A549 (cell line): ENCODE measurements around the gene POC1A. TPM values are rescaled to one million over a fixed set of nuclear protein-coding genes. Genes with fewer than 3 reads are reported as not detected.

Experiments
- ATAC-seq, 2 experiments: fragments of 200-7000 bp in 1 of 2; fragments of >200 bp in 1 of 2; cut with Nextera tagmentation in 1 of 2; cut with Tn5 transposase in 1 of 2; 3 replicates each; pipeline versions ENCODE4 v1.8.0 to v1.9.1; 2018 to 2020; ENCODE audit warnings: mild to moderate bottlenecking in 1 of 2, moderate library complexity in 1 of 2
- CTCF ChIA-PET: fragments of 300-600 bp; sonication (Branson Sonifier 250); formaldehyde crosslinking; extraction: SDS; loops from one replicate; lab custom pipeline; 2021; ENCODE audit warnings: antibody characterized with exemption, inconsistent platforms; lab: Yijun Ruan, JAX
- POLR2A ChIA-PET: fragments of 350-600 bp; formaldehyde crosslinking; extraction: SDS; loops from one replicate; lab custom pipeline; 2021; ENCODE audit warnings: antibody characterized with exemption, inconsistent platforms; lab: Yijun Ruan, JAX
- DNase-seq, 2 experiments: peaks; one replicate each; pipeline versions ENCODE4 v3.0.0 to v3.0.0-alpha.2; 2011 to 2016; ENCODE audit warnings: low read depth in 1 of 2, low spot score in 1 of 2
- FAIRE-seq: peaks from 2 replicates; lab custom pipeline; 2011; peaks lifted over from hg19 to GRCh38; lab: Jason Lieb, UNC
- H3K27ac ChIP-seq, 2 experiments: fragments of >200 bp; sonication (Bioruptor Twin); formaldehyde crosslinking; 3 replicates each; pipeline ENCODE4 v1.5.1; 2016 to 2017
- H3K4me1 ChIP-seq: fragments of >200 bp; sonication (Bioruptor Twin); formaldehyde crosslinking; 3 replicates; pipeline ENCODE4 v1.6.1; 2016
- H3K4me2 ChIP-seq: fragments of >200 bp; sonication (Bioruptor Twin); formaldehyde crosslinking; 3 replicates; pipeline ENCODE4 v1.6.1; 2016
- H3K4me3 ChIP-seq: fragments of >200 bp; sonication (Bioruptor Twin); formaldehyde crosslinking; 3 replicates; pipeline ENCODE4 v1.5.1; 2016
- H3K9me3 ChIP-seq: fragments of >200 bp; sonication (Bioruptor Twin); formaldehyde crosslinking; 3 replicates; pipeline ENCODE4 v1.6.1; 2016
- BHLHE40 ChIP-seq: IDR thresholded peaks from 2 replicates; pipeline ENCODE4 v1.6.1; 2012; ENCODE audit warnings: low read depth, low read length, inconsistent platforms
- CBX2 ChIP-seq: fragments of 200-600 bp; sonication (generic); IDR thresholded peaks from 2 replicates; pipeline ENCODE4 v1.6.1; 2016; ENCODE audit warnings: low read depth, mild to moderate bottlenecking, borderline replicate concordance
- CHD2 ChIP-seq: fragments of 150-350 bp; IDR thresholded peaks from 2 replicates; pipeline ENCODE4 v1.6.1; 2014; ENCODE audit warnings: low read length; ENCODE audit not compliant: partially characterized antibody
- EHMT2 ChIP-seq: fragments of 200-600 bp; sonication (generic); IDR thresholded peaks from 2 replicates; pipeline ENCODE4 v1.6.1; 2016; ENCODE audit warnings: antibody characterized with exemption, low read depth, mild to moderate bottlenecking, moderate library complexity
- EP300 ChIP-seq, 2 experiments: fragments of >200 bp; sonication (Bioruptor Twin); formaldehyde crosslinking; IDR thresholded peaks; 2 replicates in 1 of 2; 3 replicates in 1 of 2; pipeline ENCODE4 v1.6.1; 2016 to 2017
- FOSB ChIP-seq: fragments of 250-450 bp; sonication (Bioruptor Pico); IDR thresholded peaks from 2 replicates; pipeline ENCODE4 v1.5.0; 2020; ENCODE audit warnings: mild to moderate bottlenecking, moderate library complexity
- FOSL2 ChIP-seq, 2 experiments: fragments of 450-650 bp in 1 of 2; fragments of >200 bp in 1 of 2; sonication (Bioruptor Twin) in 1 of 2; formaldehyde crosslinking; IDR thresholded peaks; 2 replicates each; pipeline versions ENCODE4 v1.5.0 to v1.6.1; 2016 to 2020; ENCODE audit warnings: mild to moderate bottlenecking in 1 of 2, moderate library complexity in 1 of 2
- GATA3 ChIP-seq: IDR thresholded peaks from 2 replicates; pipeline ENCODE4 v1.6.1; 2012; ENCODE audit warnings: borderline replicate concordance
- HDAC2 ChIP-seq: fragments of 200-600 bp; sonication (generic); IDR thresholded peaks from 2 replicates; pipeline ENCODE4 v1.6.1; 2016
- HEYL ChIP-seq: fragments of 250-450 bp; sonication (Bioruptor Pico); IDR thresholded peaks from 2 replicates; pipeline ENCODE4 v1.8.0; 2021; ENCODE audit warnings: mild to moderate bottlenecking, moderate library complexity
- HOXA7 ChIP-seq: fragments of 250-450 bp; sonication (Bioruptor Pico); IDR thresholded peaks from 2 replicates; pipeline ENCODE4 v1.5.0; 2020; ENCODE audit warnings: mild to moderate bottlenecking, moderate library complexity
- HOXB13 ChIP-seq: fragments of 250-450 bp; sonication (Bioruptor Pico); IDR thresholded peaks from 2 replicates; pipeline ENCODE4 v1.5.0; 2020; ENCODE audit warnings: low read depth, mild to moderate bottlenecking, moderate library complexity
- JUN ChIP-seq, 2 experiments: fragments of >200 bp; sonication (Bioruptor Twin); formaldehyde crosslinking; IDR thresholded peaks; 2 replicates in 1 of 2; 3 replicates in 1 of 2; pipeline ENCODE4 v1.6.1; 2016 to 2017
- MAFK ChIP-seq: fragments of 450-650 bp; IDR thresholded peaks from 2 replicates; pipeline ENCODE4 v1.6.1; 2014; ENCODE audit not compliant: partially characterized antibody
- MAZ ChIP-seq: fragments of 150-350 bp; IDR thresholded peaks from 2 replicates; pipeline ENCODE4 v1.6.1; 2014; ENCODE audit warnings: antibody characterized with exemption, low read depth, low read length, borderline replicate concordance
- MYC ChIP-seq: IDR thresholded peaks from 2 replicates; pipeline ENCODE4 v1.6.1; 2012; ENCODE audit warnings: mild to moderate bottlenecking, inconsistent platforms, low read length, improper control_type of control experiment, borderline replicate concordance
- NPAS2 ChIP-seq: fragments of 250-450 bp; sonication (Bioruptor Pico); IDR thresholded peaks from 2 replicates; pipeline ENCODE4 v1.8.0; 2022; ENCODE audit warnings: mild to moderate bottlenecking, moderate library complexity, borderline replicate concordance
- NR3C1 ChIP-seq: fragments of >200 bp; sonication (Bioruptor Twin); formaldehyde crosslinking; IDR thresholded peaks from 3 replicates; pipeline ENCODE4 v1.6.1; 2017
- RAD21 ChIP-seq, 2 experiments: fragments of >200 bp in 1 of 2; sonication (Bioruptor Twin) in 1 of 2; formaldehyde crosslinking in 1 of 2; IDR thresholded peaks in 1 of 2; conservative IDR thresholded peaks in 1 of 2; 2 replicates in 1 of 2; 3 replicates in 1 of 2; pipeline ENCODE4 v1.6.1; 2012 to 2018; ENCODE audit warnings: inconsistent platforms in 1 of 2
- RARB ChIP-seq: fragments of 250-450 bp; sonication (Bioruptor Pico); IDR thresholded peaks from 2 replicates; pipeline ENCODE4 v1.8.0; 2021; ENCODE audit warnings: mild to moderate bottlenecking, moderate library complexity
- RNF2 ChIP-seq: fragments of 200-600 bp; sonication (generic); IDR thresholded peaks from 2 replicates; pipeline ENCODE4 v1.6.1; 2016; ENCODE audit warnings: low read depth, mild to moderate bottlenecking, antibody characterized with exemption, moderate library complexity, borderline replicate concordance
- SMC3 ChIP-seq: fragments of >200 bp; sonication (Bioruptor Twin); formaldehyde crosslinking; IDR thresholded peaks from 3 replicates; pipeline ENCODE4 v1.6.1; 2018; ENCODE audit warnings: inconsistent platforms
- TP53 ChIP-seq: fragments of 250-450 bp; sonication (Bioruptor Pico); IDR thresholded peaks from 2 replicates; pipeline ENCODE4 v1.5.0; 2021; ENCODE audit warnings: mild to moderate bottlenecking, moderate library complexity
- ZC3H11A ChIP-seq: fragments of 450-650 bp; IDR thresholded peaks from 2 replicates; pipeline ENCODE4 v1.6.1; 2014; ENCODE audit warnings: antibody characterized with exemption, mild to moderate bottlenecking
- ZNF302 ChIP-seq: fragments of 250-450 bp; sonication (Bioruptor Pico); IDR thresholded peaks from 2 replicates; pipeline ENCODE4 v1.9.0; 2021; ENCODE audit warnings: inconsistent platforms, mild to moderate bottlenecking, moderate library complexity
- ZSCAN20 ChIP-seq: fragments of 250-450 bp; sonication (Bioruptor Pico); IDR thresholded peaks from 2 replicates; pipeline ENCODE4 v1.8.0; 2022; ENCODE audit warnings: mild to moderate bottlenecking, moderate library complexity
- WGBS: methylation state at CpG from one replicate; pipeline ENCODE4 v1.1.6; 2017; ENCODE audit errors: missing lambda C conversion rate; 5-methylcytosine and 5-hydroxymethylcytosine counted together
- polyA plus RNA-seq, 4 experiments: library from polyadenylated mRNA; depleted of rRNA in 3 of 4; stranded (reverse); fragments of >200 nt; fragmentation: RNase III in 1 of 4; extraction: RNeasy Plus Mini Kit Qiagen cat#74134 plus additional on column Dnase treatment in 1 of 4; gene quantifications; 2 replicates in 3 of 4; 3 replicates in 1 of 4; pipeline ENCODE4 v1.2.3, GENCODE V29; 2011 to 2017
- TF ChIP-seq, protein P1 (sequence below): fragments of >200 bp; sonication (Bioruptor Twin); formaldehyde crosslinking; IDR thresholded peaks from 3 replicates; pipeline ENCODE4 v1.5.1; 2016
- TF ChIP-seq, protein P2 (sequence below): fragments of 250-450 bp; sonication (Bioruptor Pico); IDR thresholded peaks from 2 replicates; pipeline ENCODE4 v1.5.0; 2020; ENCODE audit warnings: low read depth, mild to moderate bottlenecking, moderate library complexity
- TF ChIP-seq, protein P3 (sequence below): IDR thresholded peaks from 2 replicates; pipeline ENCODE4 v1.6.1; 2012
- TF ChIP-seq, protein P4 (sequence below): fragments of 450-650 bp; IDR thresholded peaks from 2 replicates; pipeline ENCODE4 v1.6.1; 2014; ENCODE audit warnings: antibody characterized with exemption

The POC1A gene
- polyA plus RNA-seq, 2 of the 4 experiments (the other 2 are of a cell fraction), result 9.4 to 14.1 TPM

DNA sequence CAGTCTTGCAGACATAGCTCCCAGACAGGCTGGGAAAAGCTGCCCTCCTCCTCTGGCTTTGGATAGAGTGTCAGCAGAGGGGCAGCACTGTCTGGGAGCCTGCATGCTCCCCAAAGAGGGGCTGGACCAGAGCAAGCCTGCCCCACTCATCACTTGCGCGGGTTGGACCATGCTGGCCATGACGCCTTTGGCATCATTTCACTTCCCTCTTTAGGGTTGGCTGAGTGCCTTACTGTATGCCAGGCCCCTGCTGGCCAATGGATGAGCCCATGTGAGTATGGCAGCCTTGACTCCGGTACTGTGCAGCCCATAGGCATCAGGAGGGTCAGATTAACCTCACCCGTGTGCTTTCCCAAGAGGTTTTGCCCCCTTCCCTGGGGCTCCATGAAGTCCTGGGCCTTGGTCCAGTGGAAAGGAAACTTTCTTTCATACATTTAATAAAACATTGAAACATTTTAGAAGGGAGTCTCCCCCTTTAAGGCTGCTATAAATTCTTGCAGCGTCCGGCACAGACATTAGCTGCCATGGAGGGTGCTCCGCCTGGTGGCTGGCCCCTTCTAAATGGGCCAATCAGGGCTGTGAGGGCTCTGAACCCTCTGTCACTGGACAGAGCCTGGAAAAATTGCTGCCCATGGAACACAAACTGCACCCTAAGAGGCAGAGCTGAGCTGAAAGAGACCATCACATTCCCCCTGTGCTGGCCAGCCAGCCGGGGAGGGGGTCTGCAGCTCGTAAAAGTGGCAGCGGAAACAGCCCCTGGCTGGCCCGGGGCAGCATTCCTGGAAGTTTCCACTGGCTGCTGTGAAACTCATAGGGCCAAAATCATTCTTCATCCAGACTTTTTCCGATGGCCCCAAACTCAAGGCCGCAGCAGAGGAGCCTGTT, 77.1 kb downstream of the POC1A start:
- H3K9me3 ChIP-seq, result no peaks in the 10 kb centered on the region
- H3K4me3 ChIP-seq, result no peak overlapping the region
- ChIA-PET POLR2A (no interaction called here), CTCF (interaction anchor here (0.7 to 1.2 kb wide), 6 partner anchors 8 to 75 kb away, joined by 3 to 4 read pairs (median 4); no protein-coding TSS in a partner anchor)
- WGBS, result 87% methylated on average over 14 of the region's 14 CpGs
- FAIRE-seq (no peak), DNase-seq (no peak), ATAC-seq (no peak)
- TF ChIP-seq TP53 (CRISPR knock-in tag), result no peak
- no peak for TF ChIP-seq ZC3H11A
- no peak for TF ChIP-seq MYC
- TF ChIP-seq RAD21 (conservative IDR thresholded peaks at IDR 0.05 in 1 of 2, IDR thresholded peaks at IDR 0.05 in 1 of 2), result no peak
- TF ChIP-seq, protein P1, sequence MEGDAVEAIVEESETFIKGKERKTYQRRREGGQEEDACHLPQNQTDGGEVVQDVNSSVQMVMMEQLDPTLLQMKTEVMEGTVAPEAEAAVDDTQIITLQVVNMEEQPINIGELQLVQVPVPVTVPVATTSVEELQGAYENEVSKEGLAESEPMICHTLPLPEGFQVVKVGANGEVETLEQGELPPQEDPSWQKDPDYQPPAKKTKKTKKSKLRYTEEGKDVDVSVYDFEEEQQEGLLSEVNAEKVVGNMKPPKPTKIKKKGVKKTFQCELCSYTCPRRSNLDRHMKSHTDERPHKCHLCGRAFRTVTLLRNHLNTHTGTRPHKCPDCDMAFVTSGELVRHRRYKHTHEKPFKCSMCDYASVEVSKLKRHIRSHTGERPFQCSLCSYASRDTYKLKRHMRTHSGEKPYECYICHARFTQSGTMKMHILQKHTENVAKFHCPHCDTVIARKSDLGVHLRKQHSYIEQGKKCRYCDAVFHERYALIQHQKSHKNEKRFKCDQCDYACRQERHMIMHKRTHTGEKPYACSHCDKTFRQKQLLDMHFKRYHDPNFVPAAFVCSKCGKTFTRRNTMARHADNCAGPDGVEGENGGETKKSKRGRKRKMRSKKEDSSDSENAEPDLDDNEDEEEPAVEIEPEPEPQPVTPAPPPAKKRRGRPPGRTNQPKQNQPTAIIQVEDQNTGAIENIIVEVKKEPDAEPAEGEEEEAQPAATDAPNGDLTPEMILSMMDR, result no peak
- TF ChIP-seq CHD2, result no peak
- no peak for TF ChIP-seq EHMT2
- no peak for TF ChIP-seq FOSL2 (IDR thresholded peaks at IDR 0.05)
- TF ChIP-seq FOSL2 (CRISPR knock-in tag; IDR thresholded peaks at IDR 0.05), result no peak
- TF ChIP-seq MAFK, result no peak
- no peak for TF ChIP-seq ZNF302
- TF ChIP-seq NR3C1, result no peak
- no peak for TF ChIP-seq SMC3
- no peak for TF ChIP-seq JUN (IDR thresholded peaks at IDR 0.05)
- TF ChIP-seq FOSB (CRISPR knock-in tag), result no peak
- no peak for TF ChIP-seq CBX2
- TF ChIP-seq EP300 (IDR thresholded peaks at IDR 0.05), result no peak
- no peak for TF ChIP-seq MAZ
- no peak for TF ChIP-seq RARB
- TF ChIP-seq RNF2, result no peak
- TF ChIP-seq, protein P2, sequence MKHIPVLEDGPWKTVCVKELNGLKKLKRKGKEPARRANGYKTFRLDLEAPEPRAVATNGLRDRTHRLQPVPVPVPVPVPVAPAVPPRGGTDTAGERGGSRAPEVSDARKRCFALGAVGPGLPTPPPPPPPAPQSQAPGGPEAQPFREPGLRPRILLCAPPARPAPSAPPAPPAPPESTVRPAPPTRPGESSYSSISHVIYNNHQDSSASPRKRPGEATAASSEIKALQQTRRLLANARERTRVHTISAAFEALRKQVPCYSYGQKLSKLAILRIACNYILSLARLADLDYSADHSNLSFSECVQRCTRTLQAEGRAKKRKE (CRISPR knock-in tag), result no peak
- H3K4me1 ChIP-seq, result no peaks in the 10 kb centered on the region
- no peak overlapping the region for H3K4me2 ChIP-seq
- no peak overlapping the region for H3K27ac ChIP-seq

DNA sequence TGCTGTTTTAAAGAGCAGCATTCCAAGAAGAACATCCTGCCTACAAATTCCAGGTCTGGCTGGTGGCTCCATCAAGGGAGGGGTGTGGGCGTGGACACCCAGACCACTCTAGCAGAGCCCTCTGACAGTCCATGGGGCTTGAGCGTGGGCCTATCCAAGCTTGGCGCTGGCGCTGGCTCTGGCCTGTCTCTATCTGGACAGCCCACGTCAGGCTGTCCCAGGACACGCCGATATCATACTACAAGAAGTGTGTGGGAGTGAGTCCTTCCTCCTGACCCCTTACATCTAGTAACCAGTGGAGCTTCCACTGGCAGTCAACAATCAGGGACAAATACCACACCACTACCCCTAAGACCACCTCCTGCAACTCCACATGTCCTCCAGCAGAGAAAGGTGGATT, 80.7 kb downstream of the POC1A start:
- no peak for DNase-seq
- POLR2A ChIA-PET, result no interaction called here
- Histone ChIP-seq H3K27ac (no peak overlapping the region), H3K4me3 (no peak overlapping the region), H3K9me3 (no peaks in the 10 kb centered on the region), H3K4me2 (no peak overlapping the region), H3K4me1 (no peaks in the 10 kb centered on the region)
- CTCF ChIA-PET, result interaction anchor here (0.9 kb wide), 2 partner anchors 11 to 49 kb away, joined by 3 to 4 read pairs; no protein-coding TSS in a partner anchor
- FAIRE-seq, result no peak
- WGBS, result 100% methylated on average over 4 of the region's 7 CpGs
- TF ChIP-seq ZSCAN20 (no peak), GATA3 (no peak), EP300 (IDR thresholded peaks at IDR 0.05) (no peak), FOSL2 (IDR thresholded peaks at IDR 0.05) (no peak), FOSL2 (CRISPR knock-in tag; IDR thresholded peaks at IDR 0.05) (no peak), SMC3 (no peak), HDAC2 (no peak), BHLHE40 (no peak), HOXB13 (CRISPR knock-in tag) (no peak), MAZ (no peak), NPAS2 (no peak), HOXA7 (no peak), HEYL (CRISPR knock-in tag) (no peak)
- TF ChIP-seq, protein P3, sequence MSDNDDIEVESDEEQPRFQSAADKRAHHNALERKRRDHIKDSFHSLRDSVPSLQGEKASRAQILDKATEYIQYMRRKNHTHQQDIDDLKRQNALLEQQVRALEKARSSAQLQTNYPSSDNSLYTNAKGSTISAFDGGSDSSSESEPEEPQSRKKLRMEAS, result no peak
- TF ChIP-seq, protein P4, sequence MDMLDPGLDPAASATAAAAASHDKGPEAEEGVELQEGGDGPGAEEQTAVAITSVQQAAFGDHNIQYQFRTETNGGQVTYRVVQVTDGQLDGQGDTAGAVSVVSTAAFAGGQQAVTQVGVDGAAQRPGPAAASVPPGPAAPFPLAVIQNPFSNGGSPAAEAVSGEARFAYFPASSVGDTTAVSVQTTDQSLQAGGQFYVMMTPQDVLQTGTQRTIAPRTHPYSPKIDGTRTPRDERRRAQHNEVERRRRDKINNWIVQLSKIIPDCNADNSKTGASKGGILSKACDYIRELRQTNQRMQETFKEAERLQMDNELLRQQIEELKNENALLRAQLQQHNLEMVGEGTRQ, result no peak
- TF ChIP-seq, protein P1, result no peak
- TF ChIP-seq, all 56 proteins: peak for 0
- ATAC-seq, result no peak
